ENCODE results near the gene CDYL.

Gene CDYL

DNA sequence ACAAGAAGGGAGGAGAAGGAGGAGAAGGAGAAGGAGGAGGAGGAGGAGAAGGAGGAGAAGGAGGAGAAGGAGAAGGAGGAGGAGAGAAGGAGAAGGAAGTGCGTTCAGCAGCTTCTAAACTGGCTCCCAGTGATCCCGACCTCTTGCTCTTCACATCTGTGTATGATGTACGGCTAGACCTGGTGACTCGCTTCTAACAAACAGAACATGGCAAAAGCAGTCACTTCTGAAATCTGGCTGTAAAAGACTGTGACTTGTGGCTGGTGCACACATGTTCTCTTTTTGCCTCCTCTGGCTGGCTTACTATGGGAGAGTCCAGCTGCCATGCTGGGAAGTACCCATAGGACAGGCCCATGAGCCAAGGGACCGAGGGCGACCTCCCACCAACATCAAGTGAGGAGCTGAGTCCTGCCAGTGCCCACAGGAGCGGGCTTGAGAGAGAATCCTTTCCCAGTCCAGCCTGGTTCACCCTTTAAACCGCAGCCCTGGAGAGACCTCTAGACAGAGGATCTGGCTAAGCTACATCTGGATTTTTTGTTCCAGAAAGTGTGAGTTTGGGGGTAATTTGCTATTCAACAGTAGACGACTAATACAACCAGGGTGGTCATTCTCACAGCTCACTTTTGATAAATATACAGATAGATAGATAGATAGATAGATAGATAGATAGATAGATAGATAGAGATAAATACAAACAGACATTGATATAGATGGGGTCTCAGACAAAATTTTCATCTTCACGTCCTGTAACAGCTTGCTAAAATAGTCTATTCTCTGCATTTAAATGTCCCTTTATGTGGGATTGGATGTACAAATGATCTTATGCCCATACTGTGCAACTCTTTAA is 185.3 kb downstream of the CDYL start:
- TF ChIP-seq GATA3 (IDR thresholded peaks at IDR 0.05; ENCODE audit: low read depth, low read length) (no peak), GATA2 (IDR thresholded peaks at IDR 0.05; ENCODE audit: low read depth, low read length) (no peak)

DNA sequence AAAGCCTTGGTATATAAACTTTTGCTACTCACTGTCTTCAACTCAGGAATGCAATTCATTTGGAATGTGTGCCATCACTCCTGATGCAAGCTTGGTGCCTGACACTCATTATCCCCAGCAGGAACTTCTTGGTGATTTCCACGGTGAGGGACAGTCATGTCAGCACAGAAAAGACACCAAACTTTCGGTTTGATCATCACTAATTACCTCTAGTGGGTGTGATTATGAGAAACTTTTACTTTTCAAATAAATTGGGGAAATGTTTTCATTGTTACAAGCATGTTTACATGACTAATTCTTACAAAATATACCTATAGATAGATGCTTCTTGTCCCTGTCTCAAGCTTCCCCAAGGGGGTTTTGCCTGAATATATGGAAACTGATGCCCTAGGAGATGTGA is 186.7 kb downstream of the CDYL start:
- TF ChIP-seq GATA3 (IDR thresholded peaks at IDR 0.05; ENCODE audit: low read depth, low read length) (no peak), GATA2 (IDR thresholded peaks at IDR 0.05; ENCODE audit: low read depth, low read length) (no peak)

DNA sequence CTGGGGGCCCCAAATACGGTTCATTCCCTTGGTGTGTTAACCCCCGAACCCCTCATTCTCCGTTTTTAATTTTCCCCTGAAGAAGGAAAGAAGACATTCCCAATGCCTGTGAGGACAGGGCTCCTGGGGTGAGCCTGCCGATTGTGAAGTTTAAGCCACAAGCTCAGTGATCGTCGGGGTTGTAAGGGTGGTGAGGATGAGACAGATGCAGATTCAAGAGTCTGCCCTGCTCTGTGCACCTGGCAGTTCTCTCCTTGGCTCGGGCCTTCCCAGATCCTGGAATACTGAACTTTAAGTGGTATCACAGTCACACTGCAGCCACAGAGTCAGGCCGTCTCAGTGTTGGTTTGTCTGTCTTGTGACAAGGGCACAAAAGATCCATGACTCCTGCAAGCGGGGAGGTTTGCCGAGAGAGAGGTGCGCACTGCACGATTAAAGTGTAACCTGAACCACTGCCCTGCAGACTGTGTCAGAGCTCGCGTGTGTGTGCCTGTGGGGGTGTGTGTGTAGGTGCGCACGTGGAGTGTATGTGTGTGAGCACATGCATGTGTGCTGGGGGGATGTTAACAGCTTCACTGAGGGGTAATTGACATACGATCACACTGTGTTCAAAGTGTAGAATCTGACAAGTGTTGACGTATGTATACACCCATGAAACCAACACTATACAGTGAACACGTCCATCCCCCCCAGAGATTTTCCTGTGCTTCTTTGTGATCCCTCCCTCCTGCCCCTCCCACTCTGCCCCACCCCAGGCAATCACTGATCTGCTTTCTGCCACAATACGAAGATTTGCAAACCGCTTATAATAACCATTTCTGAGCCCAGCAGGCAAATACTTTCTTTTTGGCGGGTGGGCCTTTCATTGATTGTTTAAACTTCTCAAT is 188.7 kb downstream of the CDYL start:
- TF ChIP-seq GATA3 (IDR thresholded peaks at IDR 0.05; ENCODE audit: low read depth, low read length) (no peak), GATA2 (IDR thresholded peaks at IDR 0.05; ENCODE audit: low read depth, low read length) (no peak)

DNA sequence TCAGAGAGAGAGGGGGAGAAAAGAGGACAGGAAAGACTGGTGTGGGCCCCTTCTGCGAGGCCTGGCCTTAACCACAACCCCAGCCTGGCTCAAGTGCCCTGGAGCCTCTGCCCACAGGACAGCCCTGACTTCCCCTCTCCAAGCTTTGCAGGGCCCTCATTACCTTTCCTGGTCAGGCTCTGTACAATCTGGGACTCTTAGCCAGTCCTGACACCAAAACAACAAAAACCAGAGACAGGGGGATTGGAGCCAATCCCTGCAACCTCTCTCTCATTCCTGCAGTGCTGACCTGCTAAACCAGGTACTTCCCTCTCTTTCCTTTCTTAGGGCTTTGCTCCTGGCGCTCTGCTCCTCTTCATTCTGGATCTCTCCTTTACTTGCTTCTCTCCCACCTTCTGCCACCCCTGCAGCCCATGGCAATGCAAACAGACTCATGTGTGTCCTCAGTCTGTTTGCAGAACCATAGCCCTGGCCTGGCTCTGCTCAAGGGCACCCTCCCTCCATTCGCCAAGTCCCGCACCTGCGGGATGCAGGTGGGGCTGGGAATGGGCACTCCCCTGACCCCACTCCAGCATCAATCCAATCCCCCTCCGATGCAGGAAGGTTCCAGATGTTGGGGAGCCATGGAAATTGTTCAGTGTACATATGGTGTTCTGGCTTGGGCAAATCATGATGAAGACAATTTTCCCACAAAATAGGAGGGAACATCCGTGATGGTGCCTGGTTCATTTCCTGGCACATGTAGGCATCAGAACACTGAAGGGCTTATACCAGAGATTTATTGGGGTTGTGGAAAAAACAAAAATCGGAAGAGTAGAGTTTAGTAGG is 189.6 kb downstream of the CDYL start:
- TF ChIP-seq GATA3 (IDR thresholded peaks at IDR 0.05; ENCODE audit: low read depth, low read length) (no peak), GATA2 (IDR thresholded peaks at IDR 0.05; ENCODE audit: low read depth, low read length) (no peak)

DNA sequence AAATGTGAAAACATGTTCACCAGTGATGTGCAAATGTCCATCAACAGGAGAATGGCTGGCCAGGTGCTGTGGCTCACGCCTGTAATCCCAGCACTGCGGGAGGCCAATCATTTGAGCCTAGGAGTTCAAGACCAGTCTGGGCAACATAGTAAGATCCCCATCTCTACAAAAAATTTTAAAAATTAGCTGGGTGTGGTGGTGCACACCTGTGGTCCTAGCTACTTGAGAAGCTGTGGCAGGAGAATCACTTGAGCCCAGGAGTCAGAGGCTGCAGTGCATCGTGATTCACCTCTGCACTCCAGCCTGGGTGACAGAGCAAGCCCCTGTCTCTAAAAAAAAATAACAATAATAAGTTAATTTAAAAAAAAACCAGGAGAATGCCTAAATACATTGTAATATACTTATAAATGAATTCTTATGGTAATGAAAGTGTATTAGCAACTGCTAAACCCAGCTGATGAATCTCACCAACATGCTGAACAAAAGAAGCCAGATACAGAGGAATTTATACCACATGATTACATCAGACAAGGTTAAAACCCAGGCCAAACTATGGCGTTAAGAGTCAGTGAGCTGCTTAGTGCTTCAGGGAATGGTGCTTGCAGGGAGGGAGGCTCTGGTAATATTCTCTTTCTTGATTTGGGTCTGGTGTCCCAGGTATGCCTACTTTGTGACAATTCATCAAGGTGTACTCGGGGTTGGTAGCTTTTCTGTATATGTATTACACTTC is 191.3 kb downstream of the CDYL start:
- TF ChIP-seq GATA2 (IDR thresholded peaks at IDR 0.05; ENCODE audit: low read depth, low read length) (no peak), GATA3 (IDR thresholded peaks at IDR 0.05; ENCODE audit: low read depth, low read length) (no peak)

DNA sequence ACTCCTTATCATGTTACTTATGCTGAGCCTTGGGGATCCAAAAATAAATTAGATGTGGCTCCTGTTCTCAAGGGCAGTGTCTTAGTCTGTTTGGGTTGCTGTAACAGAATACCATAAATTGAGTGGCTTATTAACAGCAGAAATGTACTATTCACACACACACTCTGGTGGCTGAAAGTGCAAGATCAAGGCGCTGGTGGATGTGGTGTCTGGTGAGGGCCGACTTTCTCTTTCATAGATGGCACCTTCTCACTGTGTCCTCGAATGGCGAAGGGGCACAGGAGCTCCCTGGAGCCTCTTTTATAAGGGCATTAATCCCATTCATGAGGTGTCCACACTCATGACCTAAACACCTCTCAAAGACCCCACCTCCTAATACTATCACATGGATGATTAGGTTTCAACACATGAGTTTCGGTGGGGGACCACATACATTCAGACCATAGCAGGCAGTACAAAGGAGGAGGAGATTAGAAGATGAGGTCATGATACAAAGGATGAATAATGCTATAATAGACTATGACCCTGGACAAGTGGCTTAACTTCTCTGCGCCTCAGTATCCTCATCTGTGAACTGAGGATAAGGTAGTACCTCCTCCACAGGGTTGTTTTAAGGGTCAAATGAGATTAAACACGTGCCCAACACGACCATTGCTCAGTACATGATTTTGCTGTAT is 193.5 kb downstream of the CDYL start:
- TF ChIP-seq GATA3 (IDR thresholded peaks at IDR 0.05; ENCODE audit: low read depth, low read length) (no peak), GATA2 (IDR thresholded peaks at IDR 0.05; ENCODE audit: low read depth, low read length) (no peak)

DNA sequence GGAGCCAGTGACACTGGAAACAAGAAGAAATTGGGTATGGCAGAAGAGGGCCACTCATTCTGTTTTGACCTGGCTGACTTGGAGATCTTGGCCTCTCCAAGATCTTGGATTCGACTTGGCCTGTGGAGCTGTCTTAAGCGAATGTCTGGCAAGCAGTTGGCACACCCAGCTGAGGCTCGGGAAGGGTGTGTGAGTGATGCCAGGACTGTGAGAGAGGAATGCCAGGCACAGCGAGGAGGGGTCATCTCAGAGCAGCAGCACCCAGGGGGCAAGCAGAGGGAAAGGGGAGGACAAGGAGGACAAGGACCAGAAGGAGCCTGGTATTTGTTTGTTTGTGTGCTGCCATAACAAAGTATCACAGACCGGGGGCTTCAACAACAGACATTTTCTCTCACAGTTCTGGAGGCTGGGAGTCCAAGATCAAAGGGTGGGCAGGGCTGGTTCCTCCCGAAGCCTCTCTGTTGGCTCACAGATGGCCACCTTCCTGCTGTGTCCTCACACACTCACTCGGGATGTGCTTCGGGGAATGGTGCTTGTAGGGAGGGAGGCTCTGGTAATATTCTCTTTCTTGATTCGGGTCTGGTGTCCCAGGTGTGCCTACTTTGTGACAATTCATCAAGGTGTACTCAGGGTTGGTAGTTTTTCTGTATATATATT is 194.7 kb downstream of the CDYL start:
- TF ChIP-seq GATA2 (IDR thresholded peaks at IDR 0.05; ENCODE audit: low read depth, low read length), result no peak
- TF ChIP-seq GATA3 (IDR thresholded peaks at IDR 0.05; ENCODE audit: low read depth, low read length), result no peak

DNA sequence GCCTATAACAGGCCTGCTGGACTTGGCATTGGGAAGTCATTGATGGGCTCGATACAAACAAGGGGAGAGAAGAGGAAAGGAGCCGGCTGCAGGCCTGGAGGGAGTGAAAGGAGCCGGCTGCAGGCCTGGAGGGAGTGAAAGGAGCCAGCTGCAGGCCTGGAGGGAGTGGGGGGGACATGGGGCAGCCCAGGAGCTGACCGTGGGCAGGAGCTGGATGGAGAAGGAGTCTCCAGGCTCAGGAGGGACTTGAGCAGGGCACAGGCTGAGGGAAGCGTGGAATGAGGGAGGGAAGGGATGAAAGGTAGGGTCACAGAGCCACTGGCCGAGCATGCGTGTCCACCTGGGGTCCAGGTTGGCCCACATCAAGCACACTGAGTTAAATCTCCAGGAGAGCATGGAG is 195.6 kb downstream of the CDYL start:
- TF ChIP-seq GATA2 (IDR thresholded peaks at IDR 0.05; ENCODE audit: low read depth, low read length) (no peak), GATA3 (IDR thresholded peaks at IDR 0.05; ENCODE audit: low read depth, low read length) (no peak)

DNA sequence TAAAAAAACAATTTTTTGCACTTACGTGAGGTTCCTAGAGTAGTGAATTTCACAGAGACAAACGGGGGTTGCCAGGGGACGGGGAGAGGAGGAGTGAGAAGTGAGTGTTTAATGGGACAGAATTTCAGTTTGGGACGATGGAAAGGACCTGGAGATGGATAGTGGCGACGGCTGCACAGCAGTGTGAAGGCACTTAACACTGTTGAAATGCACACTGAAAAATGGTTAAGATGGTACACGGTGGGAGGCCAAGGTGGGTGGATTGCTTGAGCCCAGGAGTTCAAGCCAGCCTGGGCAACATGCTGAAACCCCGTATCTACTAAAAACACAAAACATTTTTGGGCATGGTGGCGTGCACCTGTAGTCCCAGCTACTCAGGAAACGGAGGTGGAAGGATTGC is 196.2 kb downstream of the CDYL start:
- TF ChIP-seq GATA2 (IDR thresholded peaks at IDR 0.05; ENCODE audit: low read depth, low read length) (no peak), GATA3 (IDR thresholded peaks at IDR 0.05; ENCODE audit: low read depth, low read length) (no peak)

DNA sequence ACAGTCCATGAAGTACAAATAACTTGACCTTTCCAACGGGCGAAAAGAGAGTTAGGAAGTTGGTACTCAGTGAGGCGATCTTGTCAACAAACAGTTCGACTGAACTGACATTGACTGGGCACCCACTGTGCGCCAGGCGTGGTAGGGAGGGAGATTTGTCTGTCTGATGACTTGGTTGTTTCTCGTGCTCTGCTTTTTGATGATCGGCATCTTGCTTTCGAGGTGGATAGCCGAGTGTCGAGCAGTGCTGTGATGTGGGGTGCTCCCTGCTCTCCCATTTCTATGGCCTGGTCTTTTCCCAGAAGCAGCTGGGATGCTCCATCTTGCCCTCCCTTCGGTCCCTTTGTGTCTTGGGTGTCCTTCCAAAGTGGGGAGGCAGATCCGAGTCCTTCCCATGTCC is 197.2 kb downstream of the CDYL start:
- no peak for TF ChIP-seq GATA2 (IDR thresholded peaks at IDR 0.05; ENCODE audit: low read depth, low read length)
- TF ChIP-seq GATA3 (IDR thresholded peaks at IDR 0.05; ENCODE audit: low read depth, low read length), result no peak

DNA sequence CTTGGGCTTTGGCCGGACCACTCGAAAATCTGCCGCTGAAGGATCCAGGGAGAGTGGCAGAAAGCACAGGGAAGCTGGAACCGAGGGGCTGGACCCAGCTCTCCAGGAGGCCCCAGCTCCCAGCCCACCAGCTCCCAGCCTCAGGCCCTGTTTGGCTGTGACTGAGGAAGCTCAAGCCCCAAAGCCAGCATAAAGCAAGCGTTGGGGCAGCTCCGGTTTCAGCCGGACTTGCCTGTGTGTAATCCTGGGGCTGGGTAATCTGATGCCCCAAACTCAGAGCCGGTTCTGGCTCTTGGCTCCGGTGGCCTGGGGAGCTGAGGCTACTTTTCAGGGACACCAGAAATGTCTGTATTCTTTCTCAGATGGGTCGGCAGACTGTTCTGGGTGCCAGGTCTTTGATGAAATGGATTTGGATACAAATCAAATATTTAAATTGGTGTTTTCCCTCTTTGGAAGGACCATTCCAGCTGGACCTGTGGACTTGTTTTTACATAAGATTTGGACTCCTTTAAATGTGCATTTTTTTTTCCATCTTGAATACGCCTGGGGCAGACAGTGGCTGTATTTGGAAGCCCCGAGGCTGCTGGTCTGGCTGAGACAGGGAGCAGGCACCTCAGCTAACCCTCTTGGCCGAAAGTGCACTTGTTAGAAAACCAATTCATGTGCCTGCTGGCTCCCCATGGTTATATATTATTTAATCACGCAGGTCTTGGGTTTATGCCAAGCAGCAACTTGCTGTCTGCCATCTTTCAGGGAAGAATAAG is 198.0 kb downstream of the CDYL start:
- no peak for TF ChIP-seq GATA2 (IDR thresholded peaks at IDR 0.05; ENCODE audit: low read depth, low read length)
- TF ChIP-seq GATA3 (IDR thresholded peaks at IDR 0.05; ENCODE audit: low read depth, low read length), result no peak

DNA sequence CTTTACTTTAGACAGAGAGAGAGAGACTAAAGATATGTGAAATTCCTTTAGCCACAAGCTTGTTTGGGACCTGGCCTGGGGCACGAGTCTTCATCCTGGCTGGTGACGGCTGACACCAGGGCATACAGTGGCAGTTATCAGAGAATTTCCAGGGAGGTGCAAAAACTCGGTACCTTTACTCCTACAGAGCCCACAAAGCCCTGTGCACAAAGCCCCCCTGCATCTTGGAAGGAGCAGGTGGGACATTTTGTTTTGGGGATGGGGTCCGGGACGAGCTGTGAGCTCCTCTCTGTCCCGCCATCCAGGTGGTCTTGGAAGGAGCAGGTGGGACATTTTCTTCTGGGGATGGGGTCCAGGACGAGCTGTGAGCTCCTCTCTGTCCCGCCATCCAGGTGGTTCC is 198.8 kb downstream of the CDYL start:
- no peak for TF ChIP-seq GATA3 (IDR thresholded peaks at IDR 0.05; ENCODE audit: low read depth, low read length)
- TF ChIP-seq GATA2 (IDR thresholded peaks at IDR 0.05; ENCODE audit: low read depth, low read length), result no peak
